ENCODE data around the gene GPA33.

GPA33 gene

DNA sequence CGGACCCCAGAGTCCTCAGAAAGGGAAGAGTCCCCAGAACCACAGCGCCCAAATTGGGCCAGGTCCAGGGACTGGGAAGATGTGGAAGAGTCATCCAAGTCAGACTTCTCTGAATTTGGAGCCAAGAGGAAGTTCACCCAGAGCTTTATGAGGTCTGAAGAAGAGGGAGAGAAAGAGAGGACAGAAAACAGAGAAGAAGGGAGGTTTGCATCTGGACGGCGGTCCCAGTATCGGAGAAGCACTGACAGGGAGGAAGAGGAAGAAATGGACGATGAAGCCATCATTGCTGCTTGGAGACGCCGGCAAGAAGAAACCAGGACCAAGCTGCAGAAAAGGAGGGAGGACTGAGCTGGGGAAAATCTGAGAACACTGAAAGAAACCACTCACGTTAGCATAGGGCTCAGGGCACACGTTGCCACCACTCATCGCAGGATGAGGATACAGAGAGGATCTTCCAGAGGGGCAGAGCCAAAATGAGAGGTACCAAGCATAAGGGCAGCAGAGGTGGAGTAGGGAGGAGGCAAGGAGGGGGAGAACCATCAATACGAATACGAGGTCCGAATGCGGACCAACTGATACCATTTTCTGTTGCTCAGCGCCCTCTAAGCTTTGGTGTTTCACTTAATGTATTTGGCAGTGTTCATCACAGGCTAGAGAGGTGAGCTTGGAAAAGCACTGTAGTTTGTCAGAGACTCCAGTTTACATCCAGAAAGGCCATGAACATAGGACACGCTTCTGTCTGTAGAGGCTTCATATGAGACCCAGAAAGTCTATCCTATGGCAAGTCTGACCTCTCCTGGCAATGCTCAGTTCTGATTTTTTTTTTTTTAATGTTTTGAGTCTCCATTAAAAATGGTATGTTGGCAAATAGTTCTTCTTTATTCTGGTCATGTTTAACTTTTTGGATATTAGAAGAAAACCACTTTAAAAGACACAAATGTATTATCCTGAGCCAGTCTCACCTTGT lies 38.4 kb upstream of the GPA33 start:
- H3K27ac ChIP-seq (ENCODE audit: extremely low read depth, low read depth, low read length): no peak overlapping the region
- H3K9me3 ChIP-seq (ENCODE audit: control insufficient read depth, insufficient read depth, low read depth, low read length): no peaks in the 10 kb centered on the region
- H3K4me3 ChIP-seq (ENCODE audit: low read depth, low read length): no peak overlapping the region
- ChIA-PET POLR2A (no interaction called here), CTCF (interaction anchor here (0.6 to 1.4 kb wide), 8 partner anchors 13 to 404 kb away, joined by 3 to 7 read pairs (median 4); no protein-coding TSS in a partner anchor)
- no peaks in the 10 kb centered on the region for H3K4me1 ChIP-seq (ENCODE audit: control insufficient read depth, insufficient read depth, low read length)
- TF ChIP-seq ZNF132 (tag by site-specific recombination; IDR thresholded peaks at IDR 0.05; ENCODE audit: borderline replicate concordance) (no peak), KLF1 (tag by site-specific recombination; IDR thresholded peaks at IDR 0.05) (no peak), ZNF654 (tag by site-specific recombination; IDR thresholded peaks at IDR 0.05; ENCODE audit: low read depth) (peak; percentile 17; the same call in 1 of the 2 replicates), GLIS2 (tag by site-specific recombination; IDR thresholded peaks at IDR 0.05) (no peak)
- TF ChIP-seq, protein P1, sequence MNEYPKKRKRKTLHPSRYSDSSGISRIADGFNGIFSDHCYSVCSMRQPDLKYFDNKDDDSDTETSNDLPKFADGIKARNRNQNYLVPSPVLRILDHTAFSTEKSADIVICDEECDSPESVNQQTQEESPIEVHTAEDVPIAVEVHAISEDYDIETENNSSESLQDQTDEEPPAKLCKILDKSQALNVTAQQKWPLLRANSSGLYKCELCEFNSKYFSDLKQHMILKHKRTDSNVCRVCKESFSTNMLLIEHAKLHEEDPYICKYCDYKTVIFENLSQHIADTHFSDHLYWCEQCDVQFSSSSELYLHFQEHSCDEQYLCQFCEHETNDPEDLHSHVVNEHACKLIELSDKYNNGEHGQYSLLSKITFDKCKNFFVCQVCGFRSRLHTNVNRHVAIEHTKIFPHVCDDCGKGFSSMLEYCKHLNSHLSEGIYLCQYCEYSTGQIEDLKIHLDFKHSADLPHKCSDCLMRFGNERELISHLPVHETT (tag by site-specific recombination; IDR thresholded peaks at IDR 0.05): no peak
- H3K36me3 ChIP-seq (ENCODE audit: control insufficient read depth in 2 of 2, insufficient read depth in 1 of 2, low read length in 2 of 2): no peaks in the 10 kb centered on the region

DNA sequence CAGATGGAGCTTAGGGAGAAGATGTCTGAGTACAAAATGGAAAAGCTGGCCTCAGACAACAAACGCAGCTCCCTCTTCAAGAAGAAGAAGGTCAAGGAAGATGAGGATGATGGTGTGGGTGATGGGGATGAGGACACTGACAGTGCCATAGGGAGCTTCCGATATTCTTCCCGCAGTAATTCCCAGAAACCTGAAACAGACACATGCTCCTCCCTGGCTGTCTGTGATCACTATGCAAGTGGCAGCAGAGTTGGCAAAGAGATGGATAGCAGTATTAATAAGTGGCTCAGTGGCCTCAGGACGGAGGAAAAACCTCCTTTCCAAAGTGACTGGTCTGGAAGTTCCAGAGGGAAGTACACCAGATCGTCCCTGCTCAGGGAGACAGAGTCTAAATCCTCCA lies 37.5 kb upstream of the GPA33 start:
- H3K27ac ChIP-seq (ENCODE audit: extremely low read depth, low read depth, low read length): no peak overlapping the region
- no peaks in the 10 kb centered on the region for H3K4me1 ChIP-seq (ENCODE audit: control insufficient read depth, insufficient read depth, low read length)
- TF ChIP-seq, protein P2, sequence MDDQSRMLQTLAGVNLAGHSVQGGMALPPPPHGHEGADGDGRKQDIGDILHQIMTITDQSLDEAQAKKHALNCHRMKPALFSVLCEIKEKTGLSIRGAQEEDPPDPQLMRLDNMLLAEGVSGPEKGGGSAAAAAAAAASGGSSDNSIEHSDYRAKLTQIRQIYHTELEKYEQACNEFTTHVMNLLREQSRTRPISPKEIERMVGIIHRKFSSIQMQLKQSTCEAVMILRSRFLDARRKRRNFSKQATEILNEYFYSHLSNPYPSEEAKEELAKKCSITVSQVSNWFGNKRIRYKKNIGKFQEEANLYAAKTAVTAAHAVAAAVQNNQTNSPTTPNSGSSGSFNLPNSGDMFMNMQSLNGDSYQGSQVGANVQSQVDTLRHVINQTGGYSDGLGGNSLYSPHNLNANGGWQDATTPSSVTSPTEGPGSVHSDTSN (CRISPR knock-in tag; IDR thresholded peaks at IDR 0.05): no peak
- TF ChIP-seq ZNF155 (tag by site-specific recombination; IDR thresholded peaks at IDR 0.05): no peak
- no peak for TF ChIP-seq KLF1 (tag by site-specific recombination; IDR thresholded peaks at IDR 0.05)
- TF ChIP-seq ZNF501 (tag by site-specific recombination; IDR thresholded peaks at IDR 0.05): no peak
- H3K9me3 ChIP-seq (ENCODE audit: control insufficient read depth, insufficient read depth, low read depth, low read length): no peaks in the 10 kb centered on the region
- H3K4me3 ChIP-seq (ENCODE audit: low read depth, low read length): no peak overlapping the region
- no peaks in the 10 kb centered on the region for H3K36me3 ChIP-seq (ENCODE audit: control insufficient read depth in 2 of 2, insufficient read depth in 1 of 2, low read length in 2 of 2)
- CTCF ChIA-PET: interaction anchor here (0.9 kb wide), 1 partner anchor 91 kb away, joined by 3 read pairs; no protein-coding TSS in a partner anchor
- POLR2A ChIA-PET: no interaction called here

DNA sequence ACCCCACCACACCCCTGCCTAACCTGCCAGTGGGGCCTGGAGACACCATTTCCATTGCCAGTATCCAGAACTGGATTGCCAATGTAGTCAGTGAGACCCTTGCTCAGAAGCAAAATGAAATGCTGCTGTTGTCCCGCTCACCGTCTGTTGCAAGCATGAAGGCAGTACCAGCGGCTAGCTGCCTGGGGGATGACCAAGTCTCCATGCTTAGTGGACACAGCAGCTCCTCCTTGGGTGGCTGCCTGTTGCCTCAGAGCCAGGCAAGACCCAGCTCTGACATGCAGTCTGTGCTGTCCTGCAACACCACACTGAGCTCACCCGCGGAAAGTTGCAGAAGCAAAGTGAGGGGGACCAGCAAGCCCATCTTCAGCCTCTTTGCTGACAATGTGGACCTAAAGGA lies 37.1 kb upstream of the GPA33 start:
- ChIA-PET CTCF (interaction anchor here (0.8 to 0.9 kb wide), 2 partner anchors 91 to 93 kb away, joined by 3 read pairs; partner anchors contain the start of gene POU2F1), POLR2A (no interaction called here)
- Histone ChIP-seq H3K4me3 (ENCODE audit: low read depth, low read length) (no peak overlapping the region), H3K4me1 (ENCODE audit: control insufficient read depth, insufficient read depth, low read length) (no peaks in the 10 kb centered on the region), H3K27ac (ENCODE audit: extremely low read depth, low read depth, low read length) (no peak overlapping the region), H3K9me3 (ENCODE audit: control insufficient read depth, insufficient read depth, low read depth, low read length) (no peaks in the 10 kb centered on the region), H3K36me3 (ENCODE audit: control insufficient read depth in 2 of 2, insufficient read depth in 1 of 2, low read length in 2 of 2) (no peaks in the 10 kb centered on the region)
- TF ChIP-seq ZNF341 (tag by site-specific recombination; IDR thresholded peaks at IDR 0.05; ENCODE audit: low read depth) (no peak), ZNF394 (tag by site-specific recombination; IDR thresholded peaks at IDR 0.05; ENCODE audit: borderline replicate concordance) (no peak), SP2 (tag by site-specific recombination; IDR thresholded peaks at IDR 0.05) (no peak), ZNF473 (tag by site-specific recombination; IDR thresholded peaks at IDR 0.05) (no peak), ZNF350 (tag by site-specific recombination; IDR thresholded peaks at IDR 0.05) (no peak), ZNF140 (tag by site-specific recombination; IDR thresholded peaks at IDR 0.05) (no peak), ZBTB17 (tag by site-specific recombination; IDR thresholded peaks at IDR 0.05) (no peak), GLI4 (tag by site-specific recombination; IDR thresholded peaks at IDR 0.05) (no peak), KLF9 (tag by site-specific recombination; IDR thresholded peaks at IDR 0.05; ENCODE audit: low read depth) (no peak)
- TF ChIP-seq, protein P3, sequence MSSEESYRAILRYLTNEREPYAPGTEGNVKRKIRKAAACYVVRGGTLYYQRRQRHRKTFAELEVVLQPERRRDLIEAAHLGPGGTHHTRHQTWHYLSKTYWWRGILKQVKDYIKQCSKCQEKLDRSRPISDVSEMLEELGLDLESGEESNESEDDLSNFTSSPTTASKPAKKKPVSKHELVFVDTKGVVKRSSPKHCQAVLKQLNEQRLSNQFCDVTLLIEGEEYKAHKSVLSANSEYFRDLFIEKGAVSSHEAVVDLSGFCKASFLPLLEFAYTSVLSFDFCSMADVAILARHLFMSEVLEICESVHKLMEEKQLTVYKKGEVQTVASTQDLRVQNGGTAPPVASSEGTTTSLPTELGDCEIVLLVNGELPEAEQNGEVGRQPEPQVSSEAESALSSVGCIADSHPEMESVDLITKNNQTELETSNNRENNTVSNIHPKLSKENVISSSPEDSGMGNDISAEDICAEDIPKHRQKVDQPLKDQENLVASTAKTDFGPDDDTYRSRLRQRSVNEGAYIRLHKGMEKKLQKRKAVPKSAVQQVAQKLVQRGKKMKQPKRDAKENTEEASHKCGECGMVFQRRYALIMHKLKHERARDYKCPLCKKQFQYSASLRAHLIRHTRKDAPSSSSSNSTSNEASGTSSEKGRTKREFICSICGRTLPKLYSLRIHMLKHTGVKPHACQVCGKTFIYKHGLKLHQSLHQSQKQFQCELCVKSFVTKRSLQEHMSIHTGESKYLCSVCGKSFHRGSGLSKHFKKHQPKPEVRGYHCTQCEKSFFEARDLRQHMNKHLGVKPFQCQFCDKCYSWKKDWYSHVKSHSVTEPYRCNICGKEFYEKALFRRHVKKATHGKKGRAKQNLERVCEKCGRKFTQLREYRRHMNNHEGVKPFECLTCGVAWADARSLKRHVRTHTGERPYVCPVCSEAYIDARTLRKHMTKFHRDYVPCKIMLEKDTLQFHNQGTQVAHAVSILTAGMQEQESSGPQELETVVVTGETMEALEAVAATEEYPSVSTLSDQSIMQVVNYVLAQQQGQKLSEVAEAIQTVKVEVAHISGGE (tag by site-specific recombination; conservative IDR thresholded peaks at IDR 0.05; ENCODE audit: low read depth): no peak
- TF ChIP-seq, protein P4, sequence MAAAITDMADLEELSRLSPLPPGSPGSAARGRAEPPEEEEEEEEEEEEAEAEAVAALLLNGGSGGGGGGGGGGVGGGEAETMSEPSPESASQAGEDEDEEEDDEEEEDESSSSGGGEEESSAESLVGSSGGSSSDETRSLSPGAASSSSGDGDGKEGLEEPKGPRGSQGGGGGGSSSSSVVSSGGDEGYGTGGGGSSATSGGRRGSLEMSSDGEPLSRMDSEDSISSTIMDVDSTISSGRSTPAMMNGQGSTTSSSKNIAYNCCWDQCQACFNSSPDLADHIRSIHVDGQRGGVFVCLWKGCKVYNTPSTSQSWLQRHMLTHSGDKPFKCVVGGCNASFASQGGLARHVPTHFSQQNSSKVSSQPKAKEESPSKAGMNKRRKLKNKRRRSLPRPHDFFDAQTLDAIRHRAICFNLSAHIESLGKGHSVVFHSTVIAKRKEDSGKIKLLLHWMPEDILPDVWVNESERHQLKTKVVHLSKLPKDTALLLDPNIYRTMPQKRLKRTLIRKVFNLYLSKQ (tag by site-specific recombination; IDR thresholded peaks at IDR 0.05; ENCODE audit: borderline replicate concordance): no peak
- TF ChIP-seq, protein P5, sequence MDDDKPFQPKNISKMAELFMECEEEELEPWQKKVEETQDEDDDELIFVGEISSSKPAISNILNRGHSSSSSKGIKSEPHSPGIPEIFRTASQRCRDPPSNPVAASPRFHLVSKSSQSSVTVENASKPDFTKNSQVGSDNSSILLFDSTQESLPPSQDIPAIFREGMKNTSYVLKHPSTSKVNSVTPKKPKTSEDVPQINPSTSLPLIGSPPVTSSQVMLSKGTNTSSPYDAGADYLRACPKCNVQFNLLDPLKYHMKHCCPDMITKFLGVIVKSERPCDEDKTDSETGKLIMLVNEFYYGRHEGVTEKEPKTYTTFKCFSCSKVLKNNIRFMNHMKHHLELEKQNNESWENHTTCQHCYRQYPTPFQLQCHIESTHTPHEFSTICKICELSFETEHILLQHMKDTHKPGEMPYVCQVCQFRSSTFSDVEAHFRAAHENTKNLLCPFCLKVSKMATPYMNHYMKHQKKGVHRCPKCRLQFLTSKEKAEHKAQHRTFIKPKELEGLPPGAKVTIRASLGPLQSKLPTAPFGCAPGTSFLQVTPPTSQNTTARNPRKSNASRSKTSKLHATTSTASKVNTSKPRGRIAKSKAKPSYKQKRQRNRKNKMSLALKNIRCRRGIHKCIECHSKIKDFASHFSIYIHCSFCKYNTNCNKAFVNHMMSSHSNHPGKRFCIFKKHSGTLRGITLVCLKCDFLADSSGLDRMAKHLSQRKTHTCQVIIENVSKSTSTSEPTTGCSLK (tag by site-specific recombination; IDR thresholded peaks at IDR 0.05): no peak
